H1 (cell line): Measurements from ENCODE around the gene LEKR1. TPM values are rescaled to one million over a fixed set of nuclear protein-coding genes. Genes with fewer than 3 reads are reported as not detected.

Source experiments
- CBX5 ChIP-seq: fragments of 300-800, 300-1000 bp; sonication (generic); IDR thresholded peaks from 2 replicates; pipeline ENCODE4 v1.7.1; 2016; ENCODE audit warnings: antibody characterized with exemption, low read length, low read depth
- CHD7 ChIP-seq: fragments of 300-600 bp; sonication (generic); IDR thresholded peaks from 2 replicates; pipeline ENCODE4 v1.7.1; 2012; ENCODE audit warnings: low read length, moderate library complexity, mild to moderate bottlenecking, inconsistent platforms; ENCODE audit not compliant: insufficient replicate concordance
- CTBP2 ChIP-seq: IDR thresholded peaks from 2 replicates; pipeline ENCODE4 v1.7.0; 2011; ENCODE audit warnings: borderline replicate concordance, mild to moderate bottlenecking, moderate library complexity, mixed read lengths, low read length; ENCODE audit not compliant: insufficient read depth, insufficient read length
- EZH2 ChIP-seq: fragments of 200-600 bp; sonication (generic); IDR thresholded peaks from 2 replicates; pipeline ENCODE4 v1.7.1; 2012; ENCODE audit warnings: low read depth, mild to moderate bottlenecking, moderate library complexity, low read length, inconsistent platforms; ENCODE audit not compliant: severe bottlenecking
- GABPA ChIP-seq: IDR thresholded peaks from 2 replicates; pipeline ENCODE4 v1.6.1; 2011; ENCODE audit warnings: mild to moderate bottlenecking, low read length, moderate library complexity, borderline replicate concordance; ENCODE audit not compliant: insufficient read depth
- GTF2F1 ChIP-seq: IDR thresholded peaks from 2 replicates; pipeline ENCODE4 v1.6.1; 2012; ENCODE audit warnings: low read depth, low read length, improper control_type of control experiment, borderline replicate concordance
- KDM4A ChIP-seq: IDR thresholded peaks from one replicate; pipeline ENCODE4 v1.7.1; 2012; ENCODE audit warnings: low read depth, mild to moderate bottlenecking, moderate library complexity, low read length, inconsistent platforms; ENCODE audit not compliant: severe bottlenecking
- KDM5A ChIP-seq: fragments of 200-600 bp; IDR thresholded peaks from 2 replicates; pipeline ENCODE4 v1.7.1; 2012; ENCODE audit warnings: mild to moderate bottlenecking, low read length, inconsistent platforms, mixed read lengths
- YY1 ChIP-seq: IDR thresholded peaks from 2 replicates; pipeline ENCODE4 v1.6.1; 2011; ENCODE audit warnings: low read depth, mild to moderate bottlenecking, low read length
- polyA plus RNA-seq, 7 experiments: library from polyadenylated mRNA; depleted of rRNA in 3 of 7; stranded (reverse) in 5 of 7; unstranded in 2 of 7; fragments of >200 nt in 5 of 7; fragments of 200-250 nt in 2 of 7; gene quantifications; 1 replicate in 5 of 7; 2 replicates in 1 of 7; 4 replicates in 1 of 7; pipeline versions ENCODE4 v1.2.1 to v1.2.3, GENCODE V29; 2011 to 2013; ENCODE audit warnings: missing spikeins in 2 of 7, mixed read lengths in 2 of 7
- total RNA-seq: library from RNA; stranded (reverse); fragmentation: NEBNext Ultra II Directional; extraction: Animal tissue kit (Norgen Biotek cat#: 25700); gene quantifications from 2 replicates; pipeline ENCODE4 v1.2.1, GENCODE V29; 2021

The LEKR1 gene
- total and polyA plus RNA-seq, 2 of the 8 experiments (the other 6 are each of a cell fraction or from before 2014, with no cell fraction given) = 0.08 TPM; not detected in 1

DNA sequence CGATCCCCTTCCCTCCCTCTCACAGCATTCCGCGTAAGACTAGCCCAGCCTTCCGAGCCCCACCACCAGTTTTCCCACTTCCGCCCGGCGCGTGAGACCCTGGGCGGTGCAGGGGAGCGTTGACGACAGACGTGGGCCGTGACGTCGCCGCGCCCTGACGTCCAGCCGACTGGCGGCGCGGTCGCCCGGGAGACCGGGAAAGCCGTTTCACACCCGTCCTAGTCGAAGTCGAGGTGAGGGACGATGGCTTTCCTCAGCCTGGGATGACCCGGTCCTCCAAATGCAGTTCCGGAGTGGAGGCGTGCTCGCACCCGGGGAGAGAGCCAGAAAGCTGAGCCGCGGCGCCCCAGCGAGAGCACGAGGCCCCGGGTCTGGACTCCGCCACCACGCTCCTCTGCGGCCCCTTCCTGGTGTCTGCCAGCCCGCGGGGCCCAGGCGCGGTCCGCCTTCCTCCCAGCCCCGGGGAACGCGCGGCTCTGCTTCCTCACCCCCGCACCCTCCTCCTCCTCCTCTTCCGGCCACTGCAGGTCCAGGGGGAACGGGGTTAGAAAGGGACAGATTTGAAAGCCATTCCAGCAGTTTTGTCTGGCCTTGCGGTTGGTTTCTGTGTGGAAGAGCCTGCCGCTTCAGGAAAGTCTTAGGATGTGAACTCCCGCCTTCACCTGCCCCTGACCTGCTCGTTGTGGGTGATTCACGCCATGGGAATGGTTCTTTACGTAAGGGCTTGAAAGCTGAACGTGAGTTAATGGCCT is at the start of gene LEKR1 (continued):
- TF ChIP-seq GTF2F1 (no peak), EZH2 (peak; percentile 48), KDM4A (peak; percentile 98), GABPA (no peak), CTBP2 (no peak), KDM5A (no peak), YY1 (peak; percentile 34; the same call in 1 of the 2 replicates), CHD7 (no peak), CBX5 (no peak)
